GM12892 (cell line): ENCODE measurements around the gene TKFC.

ENCODE experiments used
- DNase-seq: peaks from one replicate; pipeline ENCODE4 v3.0.0; 2011; ENCODE audit not compliant: insufficient read length
- FAIRE-seq: peaks from 2 replicates; lab custom pipeline; 2011; peaks lifted over from hg19 to GRCh38; lab: Jason Lieb, UNC
- POLR2A ChIP-seq: IDR thresholded peaks from 2 replicates; pipeline ENCODE4 v1.6.1; 2011; ENCODE audit warnings: low read depth, low read length, control low read depth
- POLR2AphosphoS5 ChIP-seq: IDR thresholded peaks from 2 replicates; pipeline ENCODE4 v1.6.1; 2011; ENCODE audit warnings: low read depth, low read length, control low read depth
- TAF1 ChIP-seq: IDR thresholded peaks from 2 replicates; pipeline ENCODE4 v1.6.1; 2011; ENCODE audit warnings: low read depth, mild to moderate bottlenecking, control low read depth, low read length, borderline replicate concordance

The TKFC gene

GRCh38 chr11:61349916-61350315 lies 16.9 kb downstream of the TKFC start:
- no peak for TF ChIP-seq TAF1
- TF ChIP-seq POLR2A, result no peak
- no peak for TF ChIP-seq POLR2AphosphoS5
- FAIRE-seq (no peak), DNase-seq (no peak)

DNA sequence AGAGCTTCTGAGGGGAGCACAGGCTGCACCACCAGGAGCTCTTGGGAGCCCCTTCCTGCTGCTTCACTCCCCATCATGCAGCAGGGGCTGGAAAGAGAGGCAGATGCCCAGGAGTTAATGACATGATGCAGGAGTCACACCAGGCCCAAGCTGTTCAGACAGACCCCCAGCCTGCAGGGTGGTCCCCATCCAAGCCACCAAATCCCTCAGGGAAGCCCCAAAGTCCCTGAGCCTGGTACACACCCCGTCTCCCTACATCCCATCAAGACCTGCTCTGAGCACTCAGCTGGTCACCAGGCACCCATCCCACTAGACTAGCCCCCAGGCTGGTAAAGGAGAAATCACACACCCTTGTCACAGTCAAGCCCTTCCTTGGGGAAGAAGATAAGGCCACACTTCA lies 17.3 kb downstream of the TKFC start:
- FAIRE-seq, result no peak
- no peak for DNase-seq
- TF ChIP-seq POLR2A (no peak), TAF1 (no peak), POLR2AphosphoS5 (no peak)

DNA sequence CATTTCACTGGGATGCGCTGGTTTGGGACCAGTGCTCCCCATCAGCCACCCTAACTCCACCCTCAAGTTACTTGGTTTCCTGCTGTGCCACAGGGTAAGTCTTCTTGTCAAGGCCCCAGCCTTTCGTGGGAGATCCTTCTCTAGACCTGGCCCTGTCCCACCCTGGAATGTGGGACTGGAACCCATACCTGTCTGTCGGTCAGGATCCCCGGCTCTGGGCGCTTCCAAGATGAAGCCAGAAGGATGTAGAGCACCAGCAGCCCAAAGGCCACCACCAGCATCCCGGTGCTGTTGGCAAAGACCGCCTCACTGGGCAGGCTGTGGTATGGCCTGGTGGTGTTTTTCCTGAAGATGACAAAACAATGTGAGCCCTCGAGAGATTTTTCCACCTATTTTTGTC lies 17.8 kb downstream of the TKFC start:
- DNase-seq (no peak), FAIRE-seq (no peak)
- TF ChIP-seq POLR2A (no peak), POLR2AphosphoS5 (no peak), TAF1 (no peak)

- no peak for TF ChIP-seq POLR2AphosphoS5
- TF ChIP-seq POLR2A, result no peak
- TF ChIP-seq TAF1, result no peak
- DNase-seq, result no peak
- FAIRE-seq, result no peak
These were observed 19.0 kb downstream of the TKFC start for GRCh38 chr11:61352038-61352437.

GRCh38 chr11:61353131-61354067 lies 20.4 kb downstream of the TKFC start:
- TF ChIP-seq POLR2AphosphoS5, result no peak
- no peak for TF ChIP-seq TAF1
- TF ChIP-seq POLR2A, result no peak
- no peak for FAIRE-seq
- no peak for DNase-seq

GRCh38 chr11:61354208-61354607 lies 21.2 kb downstream of the TKFC start:
- DNase-seq (no peak), FAIRE-seq (no peak)

DNA sequence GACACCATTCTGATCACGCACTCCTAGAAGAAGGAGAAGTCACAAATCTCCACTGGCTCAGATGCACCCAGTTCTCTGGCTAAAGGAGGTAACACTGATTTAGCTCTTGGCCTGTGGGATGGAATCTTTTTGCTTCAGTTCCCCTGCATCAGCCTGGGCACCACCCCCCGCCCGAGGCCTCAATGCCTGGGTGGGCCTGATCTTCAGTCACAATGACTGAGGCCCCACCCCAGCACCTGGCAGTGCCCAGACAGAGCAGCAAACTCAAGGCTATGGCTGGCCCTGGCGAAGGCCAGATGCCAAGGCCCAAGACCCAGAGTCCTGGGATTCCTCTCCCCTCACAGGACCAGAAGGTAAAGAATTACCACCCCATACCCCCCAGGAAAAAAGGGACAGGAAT lies 23.7 kb downstream of the TKFC start:
- no peak for TF ChIP-seq POLR2A
- no peak for TF ChIP-seq POLR2AphosphoS5
- no peak for TF ChIP-seq TAF1
- FAIRE-seq, result peak; percentile 14
- DNase-seq, result no peak

More at GRCh38 chr11:61354208-61354607, 21.2 kb downstream of the TKFC start:
- TF ChIP-seq POLR2AphosphoS5 (no peak), TAF1 (no peak), POLR2A (no peak)

DNA sequence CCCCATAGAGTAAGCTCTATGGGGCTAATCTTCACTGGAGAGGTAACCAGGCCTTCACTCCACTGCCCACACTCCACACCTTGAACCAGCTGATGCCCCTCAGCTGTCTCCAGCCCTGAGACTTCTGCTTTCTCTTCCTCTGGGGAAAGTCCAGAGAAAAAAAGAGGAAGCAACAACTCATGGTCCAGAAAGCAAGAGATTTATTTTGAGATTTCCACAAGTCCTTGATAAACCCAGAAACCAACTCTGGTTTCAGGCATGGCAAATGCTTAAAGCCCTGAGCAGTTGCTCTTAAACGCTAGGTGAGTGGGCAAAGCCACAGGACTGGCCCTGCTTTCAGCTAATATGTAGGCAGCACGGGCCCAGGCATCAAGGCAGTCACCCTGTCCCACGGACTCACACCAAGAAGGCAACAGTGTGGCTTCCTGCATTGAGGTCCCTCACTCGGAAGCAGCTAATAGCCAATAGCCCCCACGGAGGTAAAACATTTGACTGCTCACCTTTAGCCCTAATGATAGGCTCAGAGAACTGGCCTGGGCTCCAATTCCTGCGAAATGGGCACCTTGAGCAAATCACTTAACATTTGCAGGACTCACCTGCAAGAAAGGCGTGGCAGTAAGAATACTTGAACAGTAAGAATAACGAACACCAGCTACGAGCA lies 24.3 kb downstream of the TKFC start:
- TF ChIP-seq POLR2A (peak; percentile 17), POLR2AphosphoS5 (no peak; the same call in 1 of the 2 replicates)
- FAIRE-seq (peak; percentile 94), DNase-seq (no peak)

- no peak for DNase-seq
- peak; percentile 74 for FAIRE-seq
- TF ChIP-seq POLR2A (no peak), POLR2AphosphoS5 (no peak)
These were observed 24.8 kb downstream of the TKFC start for GRCh38 chr11:61357894-61358239.

GRCh38 chr11:61358566-61358965 lies 25.5 kb downstream of the TKFC start:
- TF ChIP-seq POLR2A (no peak), POLR2AphosphoS5 (no peak), TAF1 (no peak)
- no peak for FAIRE-seq
- DNase-seq, result no peak

DNA sequence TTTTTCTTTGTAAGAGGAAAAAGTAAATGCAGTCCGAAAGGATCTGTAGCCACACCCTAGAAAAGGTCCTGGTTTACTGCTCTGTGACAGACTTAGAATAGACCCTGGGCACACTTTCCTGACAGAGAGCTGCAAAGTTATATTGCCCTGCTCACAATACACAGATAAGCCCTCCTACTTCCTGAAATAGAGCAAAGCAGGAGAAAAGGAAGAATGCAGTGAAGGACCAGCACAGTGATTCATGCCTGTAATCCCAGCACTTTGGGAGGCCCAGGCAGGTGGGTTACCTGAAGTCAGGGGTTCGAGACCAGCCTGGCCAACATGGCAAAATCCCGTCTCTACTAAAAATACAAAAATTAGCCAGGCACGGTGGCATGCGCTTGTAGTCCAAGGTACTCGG lies 26.5 kb downstream of the TKFC start:
- TF ChIP-seq POLR2AphosphoS5, result no peak
- FAIRE-seq (no peak), DNase-seq (no peak)

- TF ChIP-seq POLR2AphosphoS5 (no peak), POLR2A (no peak), TAF1 (no peak)
- no peak for FAIRE-seq
- no peak for DNase-seq
These were observed 28.3 kb downstream of the TKFC start for GRCh38 chr11:61361237-61361740.
